Upper lobe of left lung (tissue), 4 donors: ENCODE results near the gene PPM1J.

Source experiments
- POLR2A ChIP-seq, 4 donors: fragments of 450-650 bp; IDR thresholded peaks; one replicate each; pipeline ENCODE4 v1.5.1; 2016 to 2017; ENCODE audit warnings: antibody characterized with exemption in 4 of 4, mild to moderate bottlenecking in 2 of 4
- POLR2AphosphoS5 ChIP-seq, 2 donors: sonication (generic); formaldehyde crosslinking; IDR thresholded peaks; one replicate each; pipeline ENCODE4 v1.5.1; 2017; ENCODE audit warnings: antibody characterized with exemption in 2 of 2
- TF ChIP-seq, protein P1 (sequence below), 6 experiments: fragments of 450-650 bp in 4 of 6; fragments of 200-600 bp in 2 of 6; sonication (generic) in 2 of 6; IDR thresholded peaks; one replicate each; pipeline ENCODE4 v1.5.1; 2016 to 2019; ENCODE audit warnings: antibody characterized with exemption in 6 of 6

- TF ChIP-seq POLR2AphosphoS5 (IDR thresholded peaks at IDR 0.05) (no peak), POLR2A (IDR thresholded peaks at IDR 0.05) (peak in 1 of 4 donors; percentile 2)
- TF ChIP-seq, protein P1, sequence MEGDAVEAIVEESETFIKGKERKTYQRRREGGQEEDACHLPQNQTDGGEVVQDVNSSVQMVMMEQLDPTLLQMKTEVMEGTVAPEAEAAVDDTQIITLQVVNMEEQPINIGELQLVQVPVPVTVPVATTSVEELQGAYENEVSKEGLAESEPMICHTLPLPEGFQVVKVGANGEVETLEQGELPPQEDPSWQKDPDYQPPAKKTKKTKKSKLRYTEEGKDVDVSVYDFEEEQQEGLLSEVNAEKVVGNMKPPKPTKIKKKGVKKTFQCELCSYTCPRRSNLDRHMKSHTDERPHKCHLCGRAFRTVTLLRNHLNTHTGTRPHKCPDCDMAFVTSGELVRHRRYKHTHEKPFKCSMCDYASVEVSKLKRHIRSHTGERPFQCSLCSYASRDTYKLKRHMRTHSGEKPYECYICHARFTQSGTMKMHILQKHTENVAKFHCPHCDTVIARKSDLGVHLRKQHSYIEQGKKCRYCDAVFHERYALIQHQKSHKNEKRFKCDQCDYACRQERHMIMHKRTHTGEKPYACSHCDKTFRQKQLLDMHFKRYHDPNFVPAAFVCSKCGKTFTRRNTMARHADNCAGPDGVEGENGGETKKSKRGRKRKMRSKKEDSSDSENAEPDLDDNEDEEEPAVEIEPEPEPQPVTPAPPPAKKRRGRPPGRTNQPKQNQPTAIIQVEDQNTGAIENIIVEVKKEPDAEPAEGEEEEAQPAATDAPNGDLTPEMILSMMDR (IDR thresholded peaks at IDR 0.05), result peak; percentile 85 to 97 (median 95)
These were observed 7.7 kb downstream of the PPM1J start for GRCh38 chr1:112707221-112708001.
